T-helper 17 cell (primary cell): ENCODE data around the gene NAV2. TPM values are rescaled to one million over a fixed set of nuclear protein-coding genes. Genes with fewer than 3 reads are reported as not detected.

Source experiments
- ATAC-seq: fragments of 150-1000 bp; cut with Tn5 transposase; 2 replicates; pipeline ENCODE4 v1.10.0; 2021; ENCODE audit warnings: mild to moderate bottlenecking, moderate library complexity
- DNase-seq, 3 donors: peaks; one replicate each; pipeline versions ENCODE4 v3.0.0 to v3.0.0-alpha.2; 2020 to 2021
- H3K9me3 ChIP-seq: one replicate; pipeline ENCODE4 v1.7.0; 2013; ENCODE audit warnings: low read length, mild to moderate bottlenecking; ENCODE audit not compliant: control insufficient read depth, poor library complexity, severe bottlenecking
- H3K27ac Mint-ChIP-seq: one replicate; pipeline ENCODE4 v1.8.0; 2022; ENCODE audit warnings: mild to moderate bottlenecking, moderate library complexity, mixed read lengths
- H3K27me3 Mint-ChIP-seq: one replicate; pipeline ENCODE4 v1.8.0; 2022; ENCODE audit warnings: mixed read lengths
- H3K36me3 Mint-ChIP-seq: one replicate; pipeline ENCODE4 v1.8.0; 2022; ENCODE audit warnings: low read depth, mixed read lengths
- H3K4me1 Mint-ChIP-seq: one replicate; pipeline ENCODE4 v1.8.0; 2022; ENCODE audit warnings: mild to moderate bottlenecking, mixed read lengths
- H3K4me3 Mint-ChIP-seq: one replicate; pipeline ENCODE4 v1.8.0; 2022; ENCODE audit warnings: mild to moderate bottlenecking, moderate library complexity, mixed read lengths
- total RNA-seq, 4 donors: library from RNA in 2 of 4; stranded (reverse) in 2 of 4; gene quantifications; one replicate each; pipeline ENCODE4 v1.2.3 and lab custom pipeline; 2022 to 2026

NAV2 gene
- total RNA-seq, 2 donors from 2014 or later, result 0.96 to 1.3 TPM

- Mint-ChIP-seq H3K4me1 (peaks cover 2% of the 10 kb centered on the region), H3K4me3 (no peak overlapping the region), H3K27ac (no peak overlapping the region), H3K27me3 (peaks cover 22% of the 10 kb centered on the region), H3K36me3 (peaks cover 2% of the 10 kb centered on the region)
- no peaks in the 10 kb centered on the region for H3K9me3 ChIP-seq
- ATAC-seq, result no peak
- no peak for DNase-seq
Observed at GRCh38 chr11:19853920-19854319, 141.3 kb downstream of the NAV2 start.

GRCh38 chr11:19861171-19861570 is 148.5 kb downstream of the NAV2 start:
- ATAC-seq (no peak), DNase-seq (no peak)
- H3K27me3 Mint-ChIP-seq, result peaks cover 14% of the 10 kb centered on the region
- H3K4me3 Mint-ChIP-seq, result no peak overlapping the region
- no peaks in the 10 kb centered on the region for H3K4me1 Mint-ChIP-seq
- H3K9me3 ChIP-seq, result no peaks in the 10 kb centered on the region
- H3K36me3 Mint-ChIP-seq, result no peaks in the 10 kb centered on the region
- H3K27ac Mint-ChIP-seq, result no peak overlapping the region

- H3K9me3 ChIP-seq, result no peaks in the 10 kb centered on the region
- ATAC-seq (no peak), DNase-seq (no peak)
- H3K4me3 Mint-ChIP-seq, result no peak overlapping the region
- no peaks in the 10 kb centered on the region for H3K4me1 Mint-ChIP-seq
- H3K36me3 Mint-ChIP-seq, result no peaks in the 10 kb centered on the region
- H3K27ac Mint-ChIP-seq, result no peak overlapping the region
- peaks cover 14% of the 10 kb centered on the region for H3K27me3 Mint-ChIP-seq
Observed at GRCh38 chr11:19862091-19862490, 149.5 kb downstream of the NAV2 start.

GRCh38 chr11:19864141-19865140 is 151.8 kb downstream of the NAV2 start:
- no peaks in the 10 kb centered on the region for H3K9me3 ChIP-seq
- ATAC-seq, result no peak
- no peak for DNase-seq
- H3K4me1 Mint-ChIP-seq, result no peaks in the 10 kb centered on the region
- H3K27ac Mint-ChIP-seq, result no peak overlapping the region
- no peaks in the 10 kb centered on the region for H3K36me3 Mint-ChIP-seq
- no peak overlapping the region for H3K4me3 Mint-ChIP-seq
- peaks cover 14% of the 10 kb centered on the region for H3K27me3 Mint-ChIP-seq

- H3K9me3 ChIP-seq, result no peaks in the 10 kb centered on the region
- no peak overlapping the region for H3K4me3 Mint-ChIP-seq
- no peak overlapping the region for H3K27ac Mint-ChIP-seq
- no peaks in the 10 kb centered on the region for H3K36me3 Mint-ChIP-seq
- no peak for DNase-seq
- peaks cover 14% of the 10 kb centered on the region for H3K27me3 Mint-ChIP-seq
- ATAC-seq, result no peak
- no peaks in the 10 kb centered on the region for H3K4me1 Mint-ChIP-seq
Observed at GRCh38 chr11:19866037-19866436, 153.4 kb downstream of the NAV2 start.

GRCh38 chr11:19866521-19866920 is 153.9 kb downstream of the NAV2 start:
- H3K4me3 Mint-ChIP-seq, result no peak overlapping the region
- DNase-seq, result no peak
- no peaks in the 10 kb centered on the region for H3K36me3 Mint-ChIP-seq
- peaks cover 15% of the 10 kb centered on the region for H3K27me3 Mint-ChIP-seq
- H3K9me3 ChIP-seq, result no peaks in the 10 kb centered on the region
- H3K4me1 Mint-ChIP-seq, result no peaks in the 10 kb centered on the region
- H3K27ac Mint-ChIP-seq, result no peak overlapping the region
- no peak for ATAC-seq

GRCh38 chr11:19867064-19867463 is 154.4 kb downstream of the NAV2 start:
- no peaks in the 10 kb centered on the region for H3K9me3 ChIP-seq
- H3K27me3 Mint-ChIP-seq, result peaks cover 20% of the 10 kb centered on the region
- no peak overlapping the region for H3K4me3 Mint-ChIP-seq
- DNase-seq (no peak), ATAC-seq (no peak)
- H3K36me3 Mint-ChIP-seq, result no peaks in the 10 kb centered on the region
- no peaks in the 10 kb centered on the region for H3K4me1 Mint-ChIP-seq
- no peak overlapping the region for H3K27ac Mint-ChIP-seq

- no peaks in the 10 kb centered on the region for H3K9me3 ChIP-seq
- ATAC-seq, result no peak
- no peaks in the 10 kb centered on the region for H3K36me3 Mint-ChIP-seq
- no peak overlapping the region for H3K27ac Mint-ChIP-seq
- DNase-seq, result no peak
- H3K4me3 Mint-ChIP-seq, result no peak overlapping the region
- peaks cover 20% of the 10 kb centered on the region for H3K27me3 Mint-ChIP-seq
- H3K4me1 Mint-ChIP-seq, result no peaks in the 10 kb centered on the region
Observed at GRCh38 chr11:19868281-19868821, 155.7 kb downstream of the NAV2 start.

GRCh38 chr11:19868871-19869270 is 156.2 kb downstream of the NAV2 start:
- DNase-seq (no peak), ATAC-seq (no peak)
- Mint-ChIP-seq H3K36me3 (no peaks in the 10 kb centered on the region), H3K4me3 (no peak overlapping the region), H3K27ac (no peak overlapping the region), H3K4me1 (no peaks in the 10 kb centered on the region), H3K27me3 (peaks cover 20% of the 10 kb centered on the region)
- H3K9me3 ChIP-seq, result no peaks in the 10 kb centered on the region

GRCh38 chr11:19869466-19869865 is 156.8 kb downstream of the NAV2 start:
- Mint-ChIP-seq H3K36me3 (no peaks in the 10 kb centered on the region), H3K4me3 (no peak overlapping the region), H3K27me3 (peaks cover 18% of the 10 kb centered on the region), H3K27ac (no peak overlapping the region), H3K4me1 (no peaks in the 10 kb centered on the region)
- no peaks in the 10 kb centered on the region for H3K9me3 ChIP-seq
- ATAC-seq (no peak), DNase-seq (no peak)

GRCh38 chr11:19869946-19870589 is 157.4 kb downstream of the NAV2 start:
- H3K36me3 Mint-ChIP-seq, result no peaks in the 10 kb centered on the region
- no peak overlapping the region for H3K27ac Mint-ChIP-seq
- ATAC-seq, result no peak
- no peak overlapping the region for H3K4me3 Mint-ChIP-seq
- peaks cover 12% of the 10 kb centered on the region for H3K27me3 Mint-ChIP-seq
- no peaks in the 10 kb centered on the region for H3K4me1 Mint-ChIP-seq
- H3K9me3 ChIP-seq, result no peaks in the 10 kb centered on the region
- no peak for DNase-seq

- H3K36me3 Mint-ChIP-seq, result no peaks in the 10 kb centered on the region
- H3K9me3 ChIP-seq, result no peaks in the 10 kb centered on the region
- ATAC-seq, result no peak
- H3K27ac Mint-ChIP-seq, result no peak overlapping the region
- H3K4me3 Mint-ChIP-seq, result no peak overlapping the region
- H3K27me3 Mint-ChIP-seq, result peaks cover 11% of the 10 kb centered on the region
- H3K4me1 Mint-ChIP-seq, result no peaks in the 10 kb centered on the region
- no peak for DNase-seq
Observed at GRCh38 chr11:19871531-19871930, 158.9 kb downstream of the NAV2 start.

- ATAC-seq (no peak), DNase-seq (no peak)
- H3K4me3 Mint-ChIP-seq, result no peak overlapping the region
- H3K27me3 Mint-ChIP-seq, result peaks cover 6% of the 10 kb centered on the region
- no peak overlapping the region for H3K27ac Mint-ChIP-seq
- no peaks in the 10 kb centered on the region for H3K36me3 Mint-ChIP-seq
- no peaks in the 10 kb centered on the region for H3K9me3 ChIP-seq
- no peaks in the 10 kb centered on the region for H3K4me1 Mint-ChIP-seq
Observed at GRCh38 chr11:19872512-19873145, 160.0 kb downstream of the NAV2 start.
